ENCODE measurements around the gene C16orf92.
A peak's percentile ranks its signal among the peaks of the same experiment; 100 is the strongest.

C16orf92 gene

DNA sequence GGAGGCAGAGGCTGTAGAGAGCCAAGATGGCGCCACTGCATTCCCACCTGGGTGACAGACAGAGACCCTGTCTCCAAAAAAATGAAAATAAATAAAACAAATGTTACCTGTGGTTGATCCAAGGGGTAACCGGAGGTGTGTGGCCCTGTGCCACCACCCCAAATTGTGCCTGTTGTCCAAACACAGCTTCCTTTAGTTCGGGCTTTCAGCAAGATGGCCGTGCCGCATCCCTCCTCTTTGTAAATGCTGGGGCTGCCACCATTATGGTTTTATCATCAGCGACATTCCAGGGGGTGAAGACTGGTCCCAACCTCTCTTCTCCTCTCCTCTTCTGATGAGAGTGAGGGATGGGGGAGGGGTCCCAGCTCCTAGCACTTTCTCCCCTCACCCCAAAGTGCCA lies at the start of gene C16orf92:
Gene C16orf92, plus strand, starts transcription at position 312 of the 400 bp plus-strand sequence. CDS start 143 bp downstream, outside the sequence.
- DNase-seq (ENCODE audit: low read depth in 1 of 2, low spot score in 1 of 2), result no peak

- peak; percentile 79 to 93 for DNase-seq (ENCODE audit: low read depth in 1 of 2, low spot score in 1 of 2)
Observed at GRCh38 chr16:29973384-29974246, 49.4 kb upstream of the C16orf92 start, which contains the start of gene TAOK2. TAOK2 (plus strand) TSS chr16:29973868; CDS start chr16:29977773, 3,905 bp downstream.

GRCh38 chr16:29974291-29975133 lies 48.5 kb upstream of the C16orf92 start:
- no peak for DNase-seq (ENCODE audit: low read depth in 1 of 2, low spot score in 1 of 2)

GRCh38 chr16:29975134-29975538 lies 47.9 kb upstream of the C16orf92 start:
- DNase-seq (ENCODE audit: low read depth in 1 of 2, low spot score in 1 of 2), result no peak

DNA sequence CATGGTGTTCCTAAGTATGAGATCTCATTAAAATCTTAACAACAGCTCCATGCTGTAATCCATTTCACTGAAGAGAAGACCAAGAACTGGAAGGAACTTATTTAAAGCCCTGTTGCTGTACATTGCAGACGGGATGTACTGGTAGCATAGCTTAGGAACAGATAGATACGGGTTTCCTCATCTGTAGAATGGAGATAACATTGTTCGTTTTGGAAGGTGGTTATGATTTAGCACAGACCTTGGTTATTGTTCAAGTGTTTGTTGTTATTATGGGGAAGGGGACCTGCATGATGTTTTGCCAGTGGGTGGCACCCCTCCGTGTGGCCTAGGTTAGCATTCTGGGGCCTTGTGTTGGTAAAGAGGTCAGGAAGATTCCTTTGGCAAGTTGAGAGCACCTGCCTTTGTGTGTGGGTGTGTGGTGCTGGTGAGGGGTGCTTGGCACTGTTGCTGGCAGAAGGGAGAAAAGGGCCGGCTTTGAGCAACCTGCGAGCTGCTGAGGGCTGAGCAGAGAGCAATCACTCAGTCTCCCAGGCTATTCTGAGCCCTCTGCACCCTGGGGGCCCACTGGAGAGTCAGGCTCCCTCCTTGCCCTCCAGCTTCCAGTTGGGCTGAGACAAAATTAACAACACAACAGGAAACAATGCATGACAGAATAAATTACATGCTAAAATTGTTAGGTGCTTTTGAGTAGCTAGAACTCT lies 47.0 kb upstream of the C16orf92 start:
- no peak for DNase-seq (ENCODE audit: low read depth in 1 of 2, low spot score in 1 of 2)

DNA sequence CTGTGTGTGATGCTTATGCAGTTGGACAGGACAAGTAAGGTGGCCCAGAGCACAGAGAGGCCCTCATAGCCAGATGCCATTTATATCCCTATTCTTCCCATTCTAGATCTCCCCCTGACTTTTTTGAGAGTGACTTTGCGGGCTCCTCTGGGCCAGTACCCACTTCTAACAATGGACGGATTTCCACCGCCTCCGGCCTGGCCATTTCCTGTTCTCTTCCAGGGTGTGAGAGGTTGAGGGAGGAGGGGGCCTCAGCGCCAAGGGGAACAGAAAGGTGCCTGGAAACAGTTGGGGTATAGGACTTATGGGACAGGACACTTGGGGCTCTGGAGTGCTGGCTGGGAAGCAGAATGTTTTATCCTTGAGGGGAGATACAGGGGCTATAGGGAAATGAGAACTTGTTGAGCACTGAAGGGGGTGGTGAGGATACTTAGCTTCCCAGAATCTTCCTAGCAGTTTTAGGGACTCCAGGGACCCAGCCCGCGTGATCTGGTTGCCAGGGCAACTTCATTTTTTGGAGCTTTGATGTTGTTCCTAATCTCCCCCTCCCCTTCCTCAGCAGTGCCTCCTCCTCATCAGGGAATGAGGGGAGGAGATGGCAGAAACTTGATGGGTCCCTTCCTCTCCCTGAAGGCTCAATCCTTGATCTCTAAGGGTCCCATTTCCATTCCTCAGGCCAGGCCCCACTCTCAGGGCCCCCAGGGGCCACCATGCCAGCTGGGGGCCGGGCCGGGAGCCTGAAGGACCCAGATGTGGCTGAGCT lies 45.8 kb upstream of the C16orf92 start:
- no peak for DNase-seq (ENCODE audit: low read depth in 1 of 2, low spot score in 1 of 2)

- no peak for DNase-seq (ENCODE audit: low read depth in 1 of 2, low spot score in 1 of 2)
Observed at GRCh38 chr16:29978081-29978480, 44.9 kb upstream of the C16orf92 start.

DNA sequence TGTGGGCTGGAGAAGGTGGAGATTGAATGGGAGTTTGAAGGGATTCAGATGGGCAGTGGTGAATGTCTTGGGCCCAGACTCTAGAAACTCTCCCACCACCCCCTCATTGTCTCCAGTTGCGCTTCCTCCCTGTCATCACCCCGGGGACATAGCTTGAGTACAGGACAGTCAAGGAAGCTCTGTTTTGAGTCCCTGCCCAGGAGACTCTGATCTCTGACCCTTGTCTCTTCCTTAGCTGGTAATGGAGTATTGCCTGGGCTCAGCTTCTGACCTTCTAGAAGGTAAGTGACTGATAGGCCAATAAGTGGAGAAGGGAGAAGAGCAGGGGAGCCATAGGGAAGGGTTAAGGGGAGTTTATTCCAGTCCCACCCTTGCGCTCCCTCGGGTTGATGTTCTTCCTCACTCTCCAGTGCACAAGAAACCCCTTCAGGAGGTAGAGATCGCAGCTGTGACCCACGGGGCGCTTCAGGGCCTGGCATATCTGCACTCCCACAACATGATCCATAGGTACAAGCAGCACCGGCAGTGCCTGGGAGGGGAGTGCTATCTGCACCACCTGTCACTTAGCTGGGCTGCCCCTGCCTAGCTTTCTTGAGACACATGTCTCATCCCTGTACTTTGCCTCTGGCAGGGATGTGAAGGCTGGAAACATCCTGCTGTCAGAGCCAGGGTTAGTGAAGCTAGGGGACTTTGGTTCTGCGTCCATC lies 44.3 kb upstream of the C16orf92 start:
- no peak for DNase-seq (ENCODE audit: low read depth in 1 of 2, low spot score in 1 of 2)

DNA sequence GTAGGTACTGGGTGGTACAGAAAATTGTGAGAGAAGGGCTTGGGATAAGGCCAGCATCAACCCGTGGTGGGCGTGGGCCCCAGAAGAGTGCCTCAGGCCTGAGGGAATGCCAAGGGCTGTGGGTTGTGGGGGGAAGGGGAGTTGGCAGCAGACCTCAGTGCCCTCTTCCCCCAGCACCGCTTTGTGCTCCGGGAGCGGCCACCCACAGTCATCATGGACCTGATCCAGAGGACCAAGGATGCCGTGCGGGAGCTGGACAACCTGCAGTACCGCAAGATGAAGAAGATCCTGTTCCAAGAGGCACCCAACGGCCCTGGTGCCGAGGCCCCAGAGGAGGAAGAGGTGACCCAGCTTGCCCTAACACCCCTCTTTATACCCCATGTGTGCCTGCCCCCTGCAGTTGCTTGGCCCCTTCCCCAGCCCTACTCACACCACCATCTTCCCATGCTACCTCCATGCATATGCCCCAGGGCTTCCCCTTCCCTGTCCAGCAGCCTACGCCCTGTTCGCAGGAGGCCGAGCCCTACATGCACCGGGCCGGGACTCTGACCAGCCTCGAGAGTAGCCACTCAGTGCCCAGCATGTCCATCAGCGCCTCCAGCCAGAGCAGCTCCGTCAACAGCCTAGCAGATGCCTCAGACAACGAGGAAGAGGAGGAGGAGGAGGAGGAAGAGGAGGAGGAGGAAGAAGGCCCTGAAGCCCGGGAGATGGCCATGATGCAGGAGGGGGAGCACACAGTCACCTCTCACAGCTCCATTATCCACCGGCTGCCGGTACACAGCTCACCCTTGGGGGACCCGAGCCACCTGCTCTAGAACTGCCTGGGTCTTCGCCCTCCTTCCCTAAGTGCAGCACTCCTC lies 40.2 kb upstream of the C16orf92 start:
- no peak for DNase-seq (ENCODE audit: low read depth in 1 of 2, low spot score in 1 of 2)

DNA sequence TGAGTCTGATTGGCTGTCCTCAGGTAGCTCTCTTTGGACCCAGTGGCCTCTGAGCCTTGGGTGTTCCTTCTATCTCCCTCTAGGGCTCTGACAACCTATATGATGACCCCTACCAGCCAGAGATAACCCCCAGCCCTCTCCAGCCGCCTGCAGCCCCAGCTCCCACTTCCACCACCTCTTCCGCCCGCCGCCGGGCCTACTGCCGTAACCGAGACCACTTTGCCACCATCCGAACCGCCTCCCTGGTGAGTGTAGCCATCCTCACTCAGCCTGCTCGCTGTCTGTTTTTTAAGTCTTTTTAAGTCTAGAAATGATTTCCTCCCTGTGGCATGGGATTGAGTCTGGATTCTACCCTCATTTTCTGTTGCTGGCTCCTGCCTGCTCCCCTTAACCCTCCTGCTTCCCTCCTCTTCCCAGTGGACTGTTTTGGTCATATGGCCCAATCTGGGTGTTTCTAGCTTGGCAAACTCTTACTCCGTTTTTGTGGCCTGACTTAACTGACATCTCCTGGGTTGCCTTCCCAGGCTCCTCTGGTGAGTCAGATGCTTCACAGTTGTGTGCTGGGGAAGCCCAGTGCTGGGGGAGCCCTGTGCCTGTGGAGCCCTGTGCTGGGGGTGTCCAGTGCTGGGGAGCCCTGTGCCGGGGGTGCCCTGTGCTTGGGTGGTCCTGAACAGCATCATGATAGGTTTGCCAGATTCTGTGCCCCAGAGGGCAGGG lies 39.4 kb upstream of the C16orf92 start:
- no peak for DNase-seq (ENCODE audit: low read depth in 1 of 2, low spot score in 1 of 2)

DNA sequence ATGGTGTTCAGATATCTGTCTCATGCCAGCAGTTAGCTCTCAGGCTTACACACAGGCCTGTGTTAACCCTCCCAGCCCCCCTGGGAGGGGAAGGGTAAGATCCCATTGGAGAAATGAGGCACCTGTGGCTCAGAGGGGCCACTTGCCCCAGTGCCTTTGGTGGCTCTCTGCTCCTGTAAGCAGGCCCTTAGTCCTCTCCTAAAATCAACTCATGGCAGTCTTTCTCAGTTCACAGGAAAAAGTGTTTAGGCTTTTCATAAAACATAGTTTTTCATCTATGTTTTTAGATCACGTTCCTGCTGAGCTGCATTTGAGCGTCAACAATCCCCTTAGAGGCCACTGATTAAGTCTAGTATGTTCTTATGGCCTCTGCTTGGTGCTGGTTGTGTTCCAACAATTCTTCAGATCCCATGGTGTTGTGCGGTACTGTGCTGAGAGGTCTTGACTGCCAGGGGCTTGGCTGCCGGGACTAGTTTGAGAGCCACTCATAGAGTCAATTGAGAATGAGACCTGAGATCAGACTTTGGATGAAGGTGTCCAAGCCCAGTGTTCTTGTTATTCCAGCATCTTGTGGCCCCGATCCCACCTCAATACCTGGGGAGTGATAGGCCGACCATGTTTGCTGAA lies 38.7 kb upstream of the C16orf92 start:
- no peak for DNase-seq (ENCODE audit: low read depth in 1 of 2, low spot score in 1 of 2)

DNA sequence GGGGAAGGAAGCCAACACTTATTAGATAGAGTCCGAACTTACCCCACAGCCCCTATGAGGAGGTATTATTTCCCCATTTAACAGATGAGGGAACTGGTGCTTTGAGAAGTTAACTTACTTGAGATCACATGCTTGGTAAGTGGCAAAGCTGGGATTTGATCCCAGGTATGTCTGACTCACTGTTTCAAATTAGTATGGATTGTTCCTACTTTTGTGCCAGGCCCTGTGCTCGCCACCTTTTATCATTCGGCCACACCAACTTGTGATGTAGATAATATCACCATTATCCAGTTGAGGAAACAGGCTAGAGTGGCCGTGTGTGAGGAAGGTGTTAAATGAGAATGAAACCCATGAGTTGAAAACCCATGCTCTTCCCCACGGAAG lies 38.2 kb upstream of the C16orf92 start:
- no peak for DNase-seq (ENCODE audit: low read depth in 1 of 2, low spot score in 1 of 2)

GRCh38 chr16:29985271-29985811 lies 37.7 kb upstream of the C16orf92 start:
- no peak for DNase-seq (ENCODE audit: low read depth in 1 of 2, low spot score in 1 of 2)

GRCh38 chr16:29986231-29986630 lies 36.8 kb upstream of the C16orf92 start:
- DNase-seq (ENCODE audit: low read depth in 1 of 2, low spot score in 1 of 2), result no peak

GRCh38 chr16:29986931-29987330 lies 36.1 kb upstream of the C16orf92 start:
- no peak for DNase-seq (ENCODE audit: low read depth in 1 of 2, low spot score in 1 of 2)

GRCh38 chr16:29987371-29988085 lies 35.5 kb upstream of the C16orf92 start:
- no peak for DNase-seq (ENCODE audit: low read depth in 1 of 2, low spot score in 1 of 2)

All from activated T-helper 1 cell treated with anti-CD3 and anti-CD28 coated beads, Interleukin-2, amount 50 U/mL, for 16 hours (primary cell).